Osteoblast (primary cell): ENCODE results near the gene LUZP2. TPM values are rescaled to one million over a fixed set of nuclear protein-coding genes. Genes with fewer than 3 reads are reported as not detected.

Experiments
- DNase-seq: peaks from one replicate; pipeline ENCODE4 v3.0.0; 2011; ENCODE audit warnings: low spot score, mixed read lengths; ENCODE audit not compliant: insufficient read length; ENCODE audit errors: missing footprints
- H2AFZ ChIP-seq: 2 replicates; pipeline ENCODE4 v1.6.0; 2011; ENCODE audit warnings: mild to moderate bottlenecking, low read length
- H3K27ac ChIP-seq: 2 replicates; pipeline ENCODE4 v1.5.1; 2011; ENCODE audit warnings: mild to moderate bottlenecking, low read depth, low read length, moderate library complexity
- H3K27me3 ChIP-seq: 2 replicates; pipeline ENCODE4 v1.6.0; 2012; ENCODE audit warnings: mild to moderate bottlenecking, control low read depth, inconsistent platforms, low read length, moderate library complexity; ENCODE audit not compliant: insufficient read depth
- H3K36me3 ChIP-seq: 2 replicates; pipeline ENCODE4 v1.5.1; 2011; ENCODE audit warnings: mild to moderate bottlenecking, low read length, control low read depth, moderate library complexity; ENCODE audit not compliant: insufficient read depth
- H3K4me1 ChIP-seq: 2 replicates; pipeline ENCODE4 v1.5.1; 2011; ENCODE audit warnings: mild to moderate bottlenecking, low read length, control low read depth, moderate library complexity; ENCODE audit not compliant: insufficient read depth
- H3K4me2 ChIP-seq: 2 replicates; pipeline ENCODE4 v1.6.0; 2011; ENCODE audit warnings: mild to moderate bottlenecking, low read length; ENCODE audit not compliant: insufficient read depth
- H3K4me3 ChIP-seq: fragments of 200-600 bp; sonication (generic); 3 replicates; pipeline ENCODE4 v1.5.1; 2012; ENCODE audit warnings: mild to moderate bottlenecking, low read length, inconsistent platforms; ENCODE audit not compliant: insufficient read depth
- H3K79me2 ChIP-seq: 2 replicates; pipeline ENCODE4 v1.6.0; 2012; ENCODE audit warnings: mild to moderate bottlenecking, low read length, control low read depth, inconsistent platforms; ENCODE audit not compliant: insufficient read depth
- H3K9me3 ChIP-seq: 2 replicates; pipeline ENCODE4 v1.5.1; 2011; ENCODE audit warnings: low read depth, low read length, control low read depth
- H4K20me1 ChIP-seq: 2 replicates; pipeline ENCODE4 v1.6.0; 2012; ENCODE audit warnings: mild to moderate bottlenecking, low read length, control low read depth; ENCODE audit not compliant: insufficient read depth
- total RNA-seq: library from RNA; depleted of rRNA; stranded (reverse); fragments of >200 nt; gene quantifications from 2 replicates; pipeline ENCODE4 v1.2.3, GENCODE V29; 2012
- TF ChIP-seq, protein P1 (sequence below): IDR thresholded peaks from 2 replicates; pipeline ENCODE4 v1.5.1; 2011; ENCODE audit warnings: mild to moderate bottlenecking, low read depth, low read length, moderate library complexity; ENCODE audit errors: extremely low read depth

Gene LUZP2
- total RNA-seq: not detected in 2 replicates

DNA sequence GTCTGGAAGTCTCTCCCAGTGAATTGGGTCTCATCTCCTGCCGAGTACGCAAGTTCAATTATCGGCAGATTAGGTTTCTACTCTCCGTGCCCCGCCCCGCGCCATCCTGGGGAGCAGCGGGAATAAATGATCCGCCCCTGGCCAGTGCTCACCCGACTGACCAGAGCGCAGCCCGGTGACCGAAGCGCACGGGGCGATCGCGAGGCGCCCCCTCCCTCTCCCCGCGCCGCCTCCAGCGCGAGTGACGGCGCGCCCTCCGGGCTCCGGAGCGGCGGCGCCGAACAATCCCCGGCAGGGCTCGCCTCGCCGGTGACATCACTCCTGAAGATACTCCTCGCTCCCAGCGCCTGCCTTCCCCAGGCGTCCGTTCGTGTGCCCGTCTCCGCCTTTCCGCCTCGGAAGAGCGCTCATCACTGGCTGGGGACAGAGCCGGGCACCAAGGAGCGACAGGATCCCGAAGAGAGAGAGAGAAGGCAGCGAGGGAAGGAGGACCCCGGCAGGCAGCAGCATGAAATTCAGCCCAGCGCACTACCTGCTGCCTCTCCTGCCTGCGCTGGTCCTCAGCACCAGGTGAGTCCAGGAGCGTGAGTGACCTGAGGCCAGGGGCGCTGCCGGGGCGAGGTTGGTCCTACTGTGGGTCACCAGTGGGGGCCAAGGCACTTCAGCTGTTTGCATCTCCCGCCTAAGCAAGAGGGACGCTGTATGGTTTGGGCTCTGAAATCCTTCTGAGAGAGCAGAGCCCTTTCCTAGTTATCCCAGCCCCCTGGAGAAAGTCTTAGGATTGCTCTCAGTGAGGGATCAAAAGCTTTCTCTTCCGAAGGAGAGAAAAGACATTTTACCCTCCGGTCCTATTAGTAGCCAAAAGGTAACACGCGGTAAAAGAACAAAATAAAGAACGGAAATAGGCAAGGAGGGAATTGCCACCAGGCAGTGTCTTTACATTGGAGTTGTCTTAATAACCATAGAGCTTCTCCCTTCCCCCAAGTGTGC lies at the start of gene LUZP2:
TSS of gene LUZP2 (plus strand) at position 318 of the 990 bp plus-strand sequence.
- H3K4me3 ChIP-seq: peak within 1 kb of the TSS; percentile 37
- DNase-seq: peak; percentile 50
- no peaks in the 10 kb centered on the region for H3K27me3 ChIP-seq
- H3K4me1 ChIP-seq: no peaks in the 10 kb centered on the region
- no peaks in the 10 kb centered on the region for H4K20me1 ChIP-seq
- H2AFZ ChIP-seq: peak within 1 kb of the TSS; percentile 41
- no peak within 1 kb of the TSS for H3K27ac ChIP-seq
- TF ChIP-seq, protein P1, sequence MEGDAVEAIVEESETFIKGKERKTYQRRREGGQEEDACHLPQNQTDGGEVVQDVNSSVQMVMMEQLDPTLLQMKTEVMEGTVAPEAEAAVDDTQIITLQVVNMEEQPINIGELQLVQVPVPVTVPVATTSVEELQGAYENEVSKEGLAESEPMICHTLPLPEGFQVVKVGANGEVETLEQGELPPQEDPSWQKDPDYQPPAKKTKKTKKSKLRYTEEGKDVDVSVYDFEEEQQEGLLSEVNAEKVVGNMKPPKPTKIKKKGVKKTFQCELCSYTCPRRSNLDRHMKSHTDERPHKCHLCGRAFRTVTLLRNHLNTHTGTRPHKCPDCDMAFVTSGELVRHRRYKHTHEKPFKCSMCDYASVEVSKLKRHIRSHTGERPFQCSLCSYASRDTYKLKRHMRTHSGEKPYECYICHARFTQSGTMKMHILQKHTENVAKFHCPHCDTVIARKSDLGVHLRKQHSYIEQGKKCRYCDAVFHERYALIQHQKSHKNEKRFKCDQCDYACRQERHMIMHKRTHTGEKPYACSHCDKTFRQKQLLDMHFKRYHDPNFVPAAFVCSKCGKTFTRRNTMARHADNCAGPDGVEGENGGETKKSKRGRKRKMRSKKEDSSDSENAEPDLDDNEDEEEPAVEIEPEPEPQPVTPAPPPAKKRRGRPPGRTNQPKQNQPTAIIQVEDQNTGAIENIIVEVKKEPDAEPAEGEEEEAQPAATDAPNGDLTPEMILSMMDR: no peak
- H3K36me3 ChIP-seq: no peaks in the 10 kb centered on the region
- no peaks in the 10 kb centered on the region for H3K79me2 ChIP-seq
- peak within 1 kb of the TSS; percentile 61 for H3K4me2 ChIP-seq
- H3K9me3 ChIP-seq: no peaks in the 10 kb centered on the region

DNA sequence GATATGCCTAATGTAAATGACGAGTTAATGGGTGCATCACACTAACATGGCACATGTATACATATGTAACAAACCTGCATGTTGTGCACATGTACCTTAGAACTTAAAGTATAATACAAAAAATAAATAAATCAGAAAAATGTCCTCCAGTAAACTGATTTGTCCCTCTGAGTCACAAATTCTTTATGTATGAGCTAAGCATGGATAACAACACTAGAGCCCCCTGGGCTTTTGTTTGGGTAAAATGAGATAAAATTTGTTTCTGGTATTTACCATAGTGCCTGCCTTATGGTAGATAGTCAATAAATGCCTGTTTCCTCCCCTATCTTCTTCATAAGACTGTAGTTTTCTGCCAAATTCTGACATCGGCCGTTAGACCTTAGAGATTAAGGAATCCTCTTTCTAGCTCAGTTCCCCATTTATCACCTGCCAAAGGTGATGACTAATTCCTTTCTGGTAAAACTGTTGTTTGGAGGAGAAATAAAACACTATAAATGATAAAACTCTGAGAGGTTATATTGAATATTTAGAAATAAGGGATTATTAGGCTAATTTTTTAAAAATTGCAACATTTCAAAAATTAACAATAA lies 43.6 kb upstream of the LUZP2 start:
- Histone ChIP-seq H3K4me2 (no peak overlapping the region), H3K36me3 (no peaks in the 10 kb centered on the region), H3K27me3 (no peaks in the 10 kb centered on the region), H2AFZ (no peak overlapping the region), H3K4me3 (no peak overlapping the region), H3K27ac (no peak overlapping the region), H3K9me3 (no peaks in the 10 kb centered on the region), H4K20me1 (no peaks in the 10 kb centered on the region), H3K79me2 (no peaks in the 10 kb centered on the region), H3K4me1 (no peaks in the 10 kb centered on the region)
- no peak for DNase-seq
- TF ChIP-seq, protein P1: no peak

DNA sequence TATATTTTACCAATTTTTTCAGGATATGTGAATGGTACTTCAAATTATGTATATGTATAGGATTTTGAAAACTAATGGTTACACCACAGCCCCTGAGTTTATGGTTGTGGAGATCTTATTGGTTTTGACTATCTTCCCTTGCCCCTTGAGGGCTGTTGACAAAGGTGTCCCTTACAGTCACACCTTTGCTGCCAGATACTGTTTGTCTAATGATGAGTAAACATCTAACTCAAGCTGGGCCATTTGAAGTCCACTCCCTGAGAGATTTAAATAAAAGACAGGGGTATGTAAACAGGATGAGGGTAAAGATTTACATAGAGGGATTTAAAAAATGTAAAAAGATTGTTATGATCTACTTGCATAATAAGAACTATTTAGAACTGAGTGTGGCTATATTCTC lies 38.9 kb upstream of the LUZP2 start:
- no peak overlapping the region for H3K4me2 ChIP-seq
- TF ChIP-seq, protein P1: no peak
- H3K79me2 ChIP-seq: no peaks in the 10 kb centered on the region
- no peak for DNase-seq
- no peak overlapping the region for H3K4me3 ChIP-seq
- H3K36me3 ChIP-seq: no peaks in the 10 kb centered on the region
- no peak overlapping the region for H2AFZ ChIP-seq
- H3K9me3 ChIP-seq: peaks cover 3% of the 10 kb centered on the region
- H3K27ac ChIP-seq: no peak overlapping the region
- no peaks in the 10 kb centered on the region for H4K20me1 ChIP-seq
- H3K27me3 ChIP-seq: no peaks in the 10 kb centered on the region
- H3K4me1 ChIP-seq: no peaks in the 10 kb centered on the region

DNA sequence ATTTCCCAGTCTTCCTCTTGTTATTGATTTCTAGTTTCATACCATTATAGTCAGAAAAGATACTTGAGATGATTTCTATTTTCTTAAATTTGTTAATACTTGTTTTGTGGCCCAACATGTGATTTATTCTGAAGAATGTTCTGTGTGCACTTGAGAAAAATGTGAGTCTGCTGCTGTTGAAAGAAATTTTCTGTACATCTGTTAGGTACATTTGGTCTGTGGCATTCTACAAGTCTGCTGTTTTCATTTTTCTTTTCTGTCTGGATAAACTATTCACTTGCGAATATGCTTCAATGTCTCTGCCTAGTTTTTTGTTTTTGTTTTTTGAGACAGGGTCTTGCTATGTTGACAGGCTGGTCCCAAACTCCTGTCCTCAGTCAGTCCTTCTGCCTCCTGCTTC lies 26.4 kb upstream of the LUZP2 start:
- TF ChIP-seq, protein P1: no peak
- DNase-seq: no peak
- no peak overlapping the region for H3K27ac ChIP-seq
- no peaks in the 10 kb centered on the region for H3K4me1 ChIP-seq
- no peaks in the 10 kb centered on the region for H3K27me3 ChIP-seq
- H3K9me3 ChIP-seq: peaks cover 6% of the 10 kb centered on the region
- H3K4me3 ChIP-seq: no peak overlapping the region
- H3K4me2 ChIP-seq: no peak overlapping the region
- no peaks in the 10 kb centered on the region for H3K79me2 ChIP-seq
- no peak overlapping the region for H2AFZ ChIP-seq
- H3K36me3 ChIP-seq: no peaks in the 10 kb centered on the region
- H4K20me1 ChIP-seq: no peaks in the 10 kb centered on the region
